ENCODE measurements around the gene COBL. TPM values are rescaled to one million over a fixed set of nuclear protein-coding genes. Genes with fewer than 3 reads are reported as not detected.

COBL gene
- total RNA-seq, 1 experiment from 2014 or later = 63.6 TPM

DNA sequence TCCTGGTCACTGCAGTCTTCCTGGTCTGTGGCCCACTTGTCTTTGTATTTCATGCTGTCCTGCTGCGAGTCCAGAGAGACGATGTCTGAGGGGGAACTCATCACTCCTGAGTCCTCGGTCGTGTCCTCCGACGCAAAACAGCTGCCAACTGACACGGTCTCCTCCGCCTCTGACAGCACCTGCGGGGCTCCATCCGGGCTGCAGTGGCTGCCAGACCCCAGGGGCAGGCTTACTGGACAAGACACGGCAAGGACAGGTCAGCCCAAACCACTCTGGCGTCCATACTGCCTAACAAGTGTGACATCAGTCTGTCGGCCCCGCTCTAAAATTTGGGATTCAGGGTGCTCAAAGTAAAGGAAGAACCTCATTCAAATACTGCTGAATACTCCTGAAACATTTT lies 273.1 kb downstream of the COBL start:
- Mint-ChIP-seq H3K27ac (ENCODE audit: unreplicated experiment) (no peak overlapping the region), H3K27me3 (ENCODE audit: insufficient read depth, unreplicated experiment) (no peaks in the 10 kb centered on the region), H3K4me3 (ENCODE audit: unreplicated experiment) (no peak overlapping the region), H3K4me1 (ENCODE audit: low read depth, unreplicated experiment) (peaks cover 27% of the 10 kb centered on the region), H3K36me3 (ENCODE audit: insufficient read depth, unreplicated experiment) (peaks cover 27% of the 10 kb centered on the region), H3K9me3 (ENCODE audit: unreplicated experiment) (no peaks in the 10 kb centered on the region)
- H3K36me3 ChIP-seq (ENCODE audit: control insufficient read depth, insufficient read depth, low read length) = peaks cover 3% of the 10 kb centered on the region
- POLR2A ChIA-PET = no interaction called here
- H3K4me3 ChIP-seq (ENCODE audit: low read depth, low read length) = no peak overlapping the region
- DNase-seq = no peak
- TF ChIP-seq, protein P1, sequence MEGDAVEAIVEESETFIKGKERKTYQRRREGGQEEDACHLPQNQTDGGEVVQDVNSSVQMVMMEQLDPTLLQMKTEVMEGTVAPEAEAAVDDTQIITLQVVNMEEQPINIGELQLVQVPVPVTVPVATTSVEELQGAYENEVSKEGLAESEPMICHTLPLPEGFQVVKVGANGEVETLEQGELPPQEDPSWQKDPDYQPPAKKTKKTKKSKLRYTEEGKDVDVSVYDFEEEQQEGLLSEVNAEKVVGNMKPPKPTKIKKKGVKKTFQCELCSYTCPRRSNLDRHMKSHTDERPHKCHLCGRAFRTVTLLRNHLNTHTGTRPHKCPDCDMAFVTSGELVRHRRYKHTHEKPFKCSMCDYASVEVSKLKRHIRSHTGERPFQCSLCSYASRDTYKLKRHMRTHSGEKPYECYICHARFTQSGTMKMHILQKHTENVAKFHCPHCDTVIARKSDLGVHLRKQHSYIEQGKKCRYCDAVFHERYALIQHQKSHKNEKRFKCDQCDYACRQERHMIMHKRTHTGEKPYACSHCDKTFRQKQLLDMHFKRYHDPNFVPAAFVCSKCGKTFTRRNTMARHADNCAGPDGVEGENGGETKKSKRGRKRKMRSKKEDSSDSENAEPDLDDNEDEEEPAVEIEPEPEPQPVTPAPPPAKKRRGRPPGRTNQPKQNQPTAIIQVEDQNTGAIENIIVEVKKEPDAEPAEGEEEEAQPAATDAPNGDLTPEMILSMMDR (IDR thresholded peaks at IDR 0.05; ENCODE audit: insufficient read depth in 1 of 2, low read depth in 1 of 2, low read length in 1 of 2, severe bottlenecking in 1 of 2, unreplicated experiment in 1 of 2) = no peak
- BruUV-seq (replicated peaks) = no TSS peak
- CTCF ChIA-PET = no interaction called here
- H3K27me3 ChIP-seq (replicated peaks; ENCODE audit: control insufficient read depth, insufficient read depth, low read length) = no peaks in the 10 kb centered on the region
- H3K9me3 ChIP-seq = no peaks in the 10 kb centered on the region
- H3K4me1 ChIP-seq = peaks cover 32% of the 10 kb centered on the region
- intact Hi-C loops (cut with micrococcal nuclease; ENCODE audit: unreplicated experiment) = no loop called here

DNA sequence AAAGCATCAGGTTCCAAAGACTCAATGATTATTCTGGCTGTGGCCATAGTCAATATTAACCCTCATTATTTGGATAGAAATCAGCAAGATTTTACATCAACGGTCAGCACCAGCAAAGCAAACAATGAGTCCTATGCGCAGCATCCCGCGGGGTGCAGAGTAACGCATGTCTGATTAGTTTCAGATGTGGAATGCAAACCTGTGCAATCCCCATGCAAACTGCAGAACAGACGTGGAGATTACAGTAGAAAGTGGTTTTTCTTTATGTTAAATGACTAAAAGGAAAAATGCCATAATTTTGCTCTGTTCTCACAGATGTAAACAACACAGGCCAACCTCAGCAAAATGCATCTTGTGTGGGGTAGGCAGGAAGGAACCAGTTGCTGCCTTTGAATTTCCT lies 275.8 kb downstream of the COBL start:
- no peak overlapping the region for H3K4me3 Mint-ChIP-seq (ENCODE audit: unreplicated experiment)
- Histone ChIP-seq H3K9me3 (no peaks in the 10 kb centered on the region), H3K4me3 (ENCODE audit: low read depth, low read length) (no peak overlapping the region), H3K36me3 (ENCODE audit: control insufficient read depth, insufficient read depth, low read length) (peaks cover 5% of the 10 kb centered on the region), H3K27me3 (replicated peaks; ENCODE audit: control insufficient read depth, insufficient read depth, low read length) (no peaks in the 10 kb centered on the region), H3K4me1 (peaks cover 13% of the 10 kb centered on the region)
- H3K9me3 Mint-ChIP-seq (ENCODE audit: unreplicated experiment) = no peaks in the 10 kb centered on the region
- H3K27me3 Mint-ChIP-seq (ENCODE audit: insufficient read depth, unreplicated experiment) = no peaks in the 10 kb centered on the region
- no TSS peak for BruUV-seq (replicated peaks)
- intact Hi-C loops (cut with micrococcal nuclease; ENCODE audit: unreplicated experiment) = no loop called here
- H3K27ac Mint-ChIP-seq (ENCODE audit: unreplicated experiment) = no peak overlapping the region
- DNase-seq = no peak
- TF ChIP-seq, protein P1 (IDR thresholded peaks at IDR 0.05; ENCODE audit: insufficient read depth in 1 of 2, low read depth in 1 of 2, low read length in 1 of 2, severe bottlenecking in 1 of 2, unreplicated experiment in 1 of 2) = no peak
- peaks cover 27% of the 10 kb centered on the region for H3K36me3 Mint-ChIP-seq (ENCODE audit: insufficient read depth, unreplicated experiment)
- CTCF ChIA-PET = interaction anchor here (1.2 kb wide), 1 partner anchor 122 kb away, joined by 3 read pairs; no protein-coding TSS in a partner anchor
- POLR2A ChIA-PET = no interaction called here
- peaks cover 21% of the 10 kb centered on the region for H3K4me1 Mint-ChIP-seq (ENCODE audit: low read depth, unreplicated experiment)

DNA sequence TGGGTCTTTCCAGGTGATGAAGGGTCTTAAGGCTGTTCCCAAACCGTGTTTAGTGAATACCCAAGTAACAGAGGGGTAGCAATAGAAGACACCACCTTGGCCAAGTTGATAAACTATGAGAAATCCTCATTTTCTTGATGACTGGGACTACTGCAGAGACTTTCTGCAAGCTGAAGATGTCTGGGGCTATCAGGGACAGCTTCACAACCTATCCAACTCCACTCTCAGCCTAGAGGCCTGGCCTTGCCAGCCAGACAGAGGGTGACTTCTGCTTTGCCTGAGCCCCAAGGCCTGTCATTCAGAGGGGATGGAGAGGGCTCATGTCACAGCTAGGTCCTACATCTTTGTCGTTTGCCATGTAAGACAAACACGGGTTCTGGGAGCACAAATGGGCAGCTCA lies 278.0 kb downstream of the COBL start:
- no peaks in the 10 kb centered on the region for H3K27me3 ChIP-seq (replicated peaks; ENCODE audit: control insufficient read depth, insufficient read depth, low read length)
- ChIA-PET POLR2A (no interaction called here), CTCF (no interaction called here)
- Mint-ChIP-seq H3K27ac (ENCODE audit: unreplicated experiment) (no peak overlapping the region), H3K4me3 (ENCODE audit: unreplicated experiment) (no peak overlapping the region), H3K9me3 (ENCODE audit: unreplicated experiment) (no peaks in the 10 kb centered on the region), H3K36me3 (ENCODE audit: insufficient read depth, unreplicated experiment) (peaks cover 19% of the 10 kb centered on the region), H3K27me3 (ENCODE audit: insufficient read depth, unreplicated experiment) (no peaks in the 10 kb centered on the region), H3K4me1 (ENCODE audit: low read depth, unreplicated experiment) (peaks cover 7% of the 10 kb centered on the region)
- DNase-seq = no peak
- BruUV-seq (replicated peaks) = no TSS peak
- TF ChIP-seq, protein P1 (IDR thresholded peaks at IDR 0.05; ENCODE audit: insufficient read depth in 1 of 2, low read depth in 1 of 2, low read length in 1 of 2, severe bottlenecking in 1 of 2, unreplicated experiment in 1 of 2) = no peak
- peaks cover 3% of the 10 kb centered on the region for H3K36me3 ChIP-seq (ENCODE audit: control insufficient read depth, insufficient read depth, low read length)
- no peak overlapping the region for H3K4me3 ChIP-seq (ENCODE audit: low read depth, low read length)
- intact Hi-C loops (cut with micrococcal nuclease; ENCODE audit: unreplicated experiment) = no loop called here
- H3K4me1 ChIP-seq = no peaks in the 10 kb centered on the region
- H3K9me3 ChIP-seq = no peaks in the 10 kb centered on the region

Data from Caco-2 (cell line).